Measurements from ENCODE around the gene RAX2. TPM values are rescaled to one million over a fixed set of nuclear protein-coding genes. Genes with fewer than 3 reads are reported as not detected.
"Not testable (repeated sequence)": the region's sequence is repeated elsewhere in the genome, so short reads cannot be mapped to it uniquely, and the experiment has no call there.

RAX2 gene
- total RNA-seq, 1 donor from 2014 or later, result not detected

DNA sequence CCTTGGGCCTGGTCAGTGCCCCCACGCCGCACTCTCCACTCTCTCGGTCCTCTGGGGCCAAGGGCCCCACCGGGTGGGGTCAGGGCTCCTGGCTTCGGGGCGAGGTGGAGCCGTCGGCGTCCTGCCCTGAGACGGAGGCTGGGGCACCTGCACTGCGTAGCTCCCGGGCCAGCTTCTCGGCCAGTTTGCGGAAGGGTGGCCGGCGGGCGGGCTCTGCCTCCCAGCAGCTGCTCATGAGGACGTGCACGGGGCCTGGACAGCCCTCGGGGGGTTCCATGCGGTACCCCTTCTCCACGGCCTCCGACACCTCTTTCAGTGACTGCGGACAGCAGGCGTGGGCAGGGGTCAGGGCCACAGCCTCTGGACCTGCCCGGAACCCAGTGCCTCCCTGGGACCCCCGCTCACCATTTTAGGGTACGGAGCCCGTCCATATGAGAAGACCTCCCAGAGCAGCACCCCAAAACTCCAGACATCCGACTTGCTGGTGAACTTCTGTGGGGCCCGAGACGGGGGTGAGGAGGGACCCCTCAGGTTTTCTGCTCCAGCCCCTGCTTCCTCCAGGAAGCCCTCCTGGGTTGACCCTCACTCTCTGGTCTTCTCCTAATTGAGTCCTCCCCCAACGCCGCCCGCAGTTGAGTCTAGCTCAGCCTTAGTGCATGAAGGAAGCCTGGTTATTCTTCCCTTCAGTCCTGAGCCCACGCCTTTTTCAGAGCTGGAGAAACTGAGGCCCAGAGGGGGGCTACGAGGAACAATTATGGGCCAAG lies 6.3 kb upstream of the RAX2 start:
- DNase-seq (ENCODE audit: low read depth, low spot score), result no peak

DNA sequence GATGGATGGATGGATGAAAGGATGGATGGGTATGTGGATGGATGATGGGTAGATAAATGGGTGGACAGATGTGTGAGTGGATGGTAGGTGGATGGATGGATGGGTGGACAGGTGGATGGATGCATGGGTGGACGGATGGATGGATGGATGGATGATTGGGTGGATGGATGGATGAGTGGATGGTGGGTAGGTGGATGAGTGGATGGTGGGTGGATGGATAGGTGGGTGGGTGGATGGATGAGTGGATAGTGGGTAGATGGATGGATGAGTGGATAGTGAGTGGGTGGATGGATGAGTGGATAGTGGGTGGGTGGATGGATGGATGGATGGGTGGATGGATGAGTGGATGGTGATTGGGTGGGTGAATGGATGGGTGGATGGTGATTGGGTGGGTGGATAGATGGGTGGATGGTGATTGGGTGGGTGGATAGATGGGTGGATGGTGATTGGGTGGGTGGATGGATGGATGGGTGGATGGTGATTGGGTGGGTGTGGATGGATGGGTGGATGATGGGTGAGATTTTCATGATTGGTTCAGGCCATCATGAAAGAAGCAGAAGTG lies 4.5 kb upstream of the RAX2 start:
- no peak for DNase-seq (ENCODE audit: low read depth, low spot score)

GRCh38 chr19:3775831-3776230 lies 3.8 kb upstream of the RAX2 start:
- DNase-seq (ENCODE audit: low read depth, low spot score), result no peak

DNA sequence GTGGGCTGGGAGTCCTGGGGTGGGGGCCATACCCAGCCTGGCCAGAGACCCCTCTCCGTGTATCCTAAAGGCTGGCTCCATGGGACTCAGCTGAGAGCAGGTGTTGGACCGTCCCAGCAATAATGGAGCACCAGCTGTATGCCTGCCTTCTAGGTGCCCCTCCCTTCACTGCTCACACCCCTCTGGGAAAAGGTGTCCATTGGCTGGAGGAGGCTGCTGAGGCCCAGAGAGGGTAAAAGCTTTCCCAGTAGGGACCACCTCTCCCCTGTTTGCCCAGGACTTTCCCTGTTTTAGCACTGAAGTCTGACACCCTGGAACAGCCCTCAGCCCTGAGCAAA lies 3.3 kb upstream of the RAX2 start:
- no peak for DNase-seq (ENCODE audit: low read depth, low spot score)

- no peak for DNase-seq (ENCODE audit: low read depth, low spot score)
These were observed 2.8 kb upstream of the RAX2 start for GRCh38 chr19:3774621-3775373.

GRCh38 chr19:3773814-3774515 lies 1.9 kb upstream of the RAX2 start:
- no peak for DNase-seq (ENCODE audit: low read depth, low spot score)

GRCh38 chr19:3771000-3771905 lies 775 bp downstream of the RAX2 start:
- no peak for DNase-seq (ENCODE audit: low read depth, low spot score)

DNA sequence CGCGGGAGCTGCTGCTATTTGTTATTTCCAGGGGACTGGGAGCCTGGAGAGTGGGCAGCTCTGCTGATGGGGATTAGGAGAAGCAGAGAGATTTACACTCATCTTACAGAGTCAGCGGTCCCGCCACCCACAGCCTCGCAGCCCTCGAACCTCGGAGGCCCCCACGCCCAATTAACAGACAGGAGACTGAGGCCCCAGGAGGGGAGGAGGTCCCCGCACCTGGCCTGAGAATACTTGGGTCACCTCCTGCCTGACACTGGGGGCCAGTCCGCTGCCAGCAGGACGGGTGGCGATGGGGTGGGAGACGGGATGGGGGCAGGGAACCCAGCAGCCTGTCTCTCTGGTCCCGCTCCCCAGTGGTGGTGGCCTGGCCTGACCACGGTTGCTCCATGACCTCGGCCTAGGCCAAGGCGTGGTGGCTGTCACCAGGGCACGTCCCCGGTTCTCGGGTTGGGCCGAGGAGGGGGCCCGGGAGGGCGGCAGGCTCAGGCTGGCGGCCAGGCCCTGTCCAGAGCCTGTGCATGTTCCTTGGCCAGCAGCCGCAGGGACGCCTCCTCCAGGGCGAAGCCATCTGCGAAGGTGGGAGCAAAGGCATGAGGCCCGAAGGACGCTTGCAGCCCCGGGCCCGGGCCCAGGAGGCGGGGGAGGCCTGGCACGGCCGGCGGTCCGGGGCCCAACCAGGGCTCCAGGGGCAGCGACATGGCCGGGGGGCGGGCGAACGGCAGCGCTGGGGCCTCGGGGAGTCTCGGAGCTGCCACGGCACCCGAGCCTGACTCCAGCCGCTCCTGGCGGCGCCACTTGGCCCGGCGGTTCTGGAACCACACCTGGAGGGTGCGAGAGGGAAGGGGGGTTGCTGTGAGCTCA lies 1.7 kb downstream of the RAX2 start:
- DNase-seq (ENCODE audit: low read depth, low spot score), result no peak

GRCh38 chr19:3769494-3769893 lies 2.5 kb downstream of the RAX2 start:
- DNase-seq (ENCODE audit: low read depth, low spot score), result no peak

- no peak for DNase-seq (ENCODE audit: low read depth, low spot score)
These were observed 3.3 kb downstream of the RAX2 start for GRCh38 chr19:3768748-3769099.

GRCh38 chr19:3768015-3768747 lies 3.8 kb downstream of the RAX2 start:
- DNase-seq (ENCODE audit: low read depth, low spot score), result no peak

DNA sequence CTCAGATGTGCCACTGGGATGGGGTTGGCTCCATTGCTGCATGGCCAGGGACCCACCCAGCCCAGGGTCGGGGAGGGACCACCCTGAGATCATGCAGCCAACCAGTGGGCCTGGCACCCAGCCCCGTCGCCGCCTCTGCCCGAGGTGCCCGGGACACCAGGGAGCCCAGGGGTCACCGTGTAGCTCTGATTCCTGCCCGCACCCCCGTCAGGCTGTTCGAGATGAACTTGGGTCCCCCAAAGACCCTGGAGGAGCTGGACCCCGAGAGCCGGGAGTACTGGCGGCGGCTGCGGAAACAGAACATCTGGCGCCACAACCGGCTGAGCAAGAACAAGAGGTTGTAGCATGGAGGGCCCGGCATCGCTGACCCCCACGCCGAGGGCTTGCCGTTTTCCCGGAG lies 5.0 kb downstream of the RAX2 start:
- DNase-seq (ENCODE audit: low read depth, low spot score), result no peak

GRCh38 chr19:3766520-3766919 lies 5.5 kb downstream of the RAX2 start:
- no peak for DNase-seq (ENCODE audit: low read depth, low spot score)

GRCh38 chr19:3765757-3766156 lies 6.3 kb downstream of the RAX2 start:
- DNase-seq (ENCODE audit: low read depth, low spot score), result not testable (repeated sequence)

DNA sequence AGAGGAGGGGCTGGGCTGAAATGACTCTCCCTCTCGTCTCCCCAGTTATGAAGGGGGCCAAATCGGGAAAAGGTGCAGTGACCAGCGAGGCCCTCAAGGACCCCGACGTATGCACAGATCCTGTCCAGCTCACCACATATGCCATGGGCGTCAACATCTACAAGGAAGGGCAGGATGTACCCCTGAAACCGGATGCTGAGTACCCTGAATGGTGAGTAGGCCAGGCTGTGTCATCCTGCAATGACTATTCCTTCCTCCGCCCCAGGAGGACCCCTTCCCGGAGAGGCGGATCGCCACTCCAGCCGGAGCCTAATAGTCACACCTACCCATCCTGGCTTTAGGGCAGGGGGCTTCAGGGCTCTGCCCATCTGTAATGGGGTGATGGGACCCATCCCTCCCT lies 6.9 kb downstream of the RAX2 start:
- DNase-seq (ENCODE audit: low read depth, low spot score), result no peak

- DNase-seq (ENCODE audit: low read depth, low spot score), result peak; percentile 92
These were observed 9.2 kb downstream of the RAX2 start, which contains the start of gene MRPL54 for GRCh38 chr19:3762501-3763459. TSS of gene MRPL54 (plus strand) at chr19:3762682. CDS start at chr19:3762701, 19 bp downstream.

DNA sequence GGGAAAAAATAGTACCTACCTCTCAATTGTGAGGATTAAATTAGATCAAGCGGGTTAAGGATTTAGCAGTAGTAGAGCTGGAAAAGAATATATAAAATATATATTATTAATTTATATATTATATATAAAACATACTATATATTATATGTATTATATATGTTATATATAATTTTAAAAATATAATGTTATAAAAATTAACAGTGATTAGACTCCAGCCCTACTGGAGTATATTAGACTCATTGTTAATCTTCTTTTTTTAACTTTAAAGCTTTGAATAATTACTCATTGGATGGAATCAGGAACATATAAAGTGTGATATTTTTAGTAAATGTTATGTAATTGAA lies 9.9 kb downstream of the RAX2 start:
- no peak for DNase-seq (ENCODE audit: low read depth, low spot score)

GRCh38 chr19:3761382-3762129 lies 10.5 kb downstream of the RAX2 start, which contains the start of gene APBA3:
TSS of gene APBA3 (minus strand) at chr19:3761692. CDS start at chr19:3760264, 1,428 bp downstream.
- DNase-seq (ENCODE audit: low read depth, low spot score), result peak; percentile 36

All from pulmonary artery endothelial cell (primary cell).